ENCODE data around the gene LAMTOR2. TPM values are rescaled to one million over a fixed set of nuclear protein-coding genes. Genes with fewer than 3 reads are reported as not detected.

LAMTOR2 gene
- polyA plus RNA-seq, 1 donor from 2014 or later = 81.3 TPM

- Histone ChIP-seq H3K4me2 (ENCODE audit: low read length) (no peak overlapping the region), H3K4me3 (ENCODE audit: low read length) (no peak overlapping the region), H2AFZ (ENCODE audit: low read depth, low read length) (no peak overlapping the region), H3K9me2 (ENCODE audit: insufficient read depth, low read length) (no peaks in the 10 kb centered on the region), H3K9me3 (ENCODE audit: low read length) (no peaks in the 10 kb centered on the region), H3K79me2 (replicated peaks; ENCODE audit: insufficient read depth, low read length) (no peaks in the 10 kb centered on the region), H3K36me3 (ENCODE audit: insufficient read depth, low read length) (no peaks in the 10 kb centered on the region), H3F3A (ENCODE audit: insufficient read depth, low read length, poor library complexity, severe bottlenecking) (no peaks in the 10 kb centered on the region), H4K20me1 (ENCODE audit: insufficient read depth) (no peaks in the 10 kb centered on the region), H3K27me3 (ENCODE audit: insufficient read depth, low read depth, low read length) (no peaks in the 10 kb centered on the region), H3K27ac (ENCODE audit: low read length) (no peak overlapping the region), H3K9ac (ENCODE audit: low read length) (no peak overlapping the region)
- TF ChIP-seq EP300 (conservative IDR thresholded peaks at IDR 0.05; ENCODE audit: poor library complexity, severe bottlenecking) (no peak), RAD21 (conservative IDR thresholded peaks at IDR 0.05) (no peak), SMC3 (conservative IDR thresholded peaks at IDR 0.05; ENCODE audit: poor library complexity) (no peak), TAF1 (IDR thresholded peaks at IDR 0.05; ENCODE audit: low read depth) (no peak), EZH2 (IDR thresholded peaks at IDR 0.05; ENCODE audit: borderline replicate concordance, insufficient read depth, low read length, poor library complexity, severe bottlenecking) (no peak), CTCF (IDR thresholded peaks at IDR 0.05; ENCODE audit: poor library complexity, severe bottlenecking) (no peak), POLR2AphosphoS5 (IDR thresholded peaks at IDR 0.05) (no peak), MXI1 (conservative IDR thresholded peaks at IDR 0.05; ENCODE audit: poor library complexity, severe bottlenecking) (no peak), REST (IDR thresholded peaks at IDR 0.05; ENCODE audit: borderline replicate concordance) (no peak)
Observed at GRCh38 chr1:156012051-156012817, 42.3 kb upstream of the LAMTOR2 start.

GRCh38 chr1:156014829-156015228 lies 39.8 kb upstream of the LAMTOR2 start:
- Histone ChIP-seq H4K20me1 (ENCODE audit: insufficient read depth) (no peaks in the 10 kb centered on the region), H3K27ac (ENCODE audit: low read length) (no peak overlapping the region)

More at GRCh38 chr1:156014829-156015228, 39.8 kb upstream of the LAMTOR2 start:
- Histone ChIP-seq H3K4me3 (ENCODE audit: low read length) (no peak overlapping the region), H3K79me2 (replicated peaks; ENCODE audit: insufficient read depth, low read length) (peaks cover 14% of the 10 kb centered on the region), H2AFZ (ENCODE audit: low read depth, low read length) (no peak overlapping the region), H3K9me2 (ENCODE audit: insufficient read depth, low read length) (no peaks in the 10 kb centered on the region), H3K9me3 (ENCODE audit: low read length) (no peaks in the 10 kb centered on the region), H3K9ac (ENCODE audit: low read length) (no peak overlapping the region), H3K36me3 (ENCODE audit: insufficient read depth, low read length) (no peaks in the 10 kb centered on the region), H3K4me2 (ENCODE audit: low read length) (no peak overlapping the region), H3K27me3 (ENCODE audit: insufficient read depth, low read depth, low read length) (no peaks in the 10 kb centered on the region), H3F3A (ENCODE audit: insufficient read depth, low read length, poor library complexity, severe bottlenecking) (no peaks in the 10 kb centered on the region)
- no peak for TF ChIP-seq EZH2 (IDR thresholded peaks at IDR 0.05; ENCODE audit: borderline replicate concordance, insufficient read depth, low read length, poor library complexity, severe bottlenecking)
- no peak for TF ChIP-seq CTCF (IDR thresholded peaks at IDR 0.05; ENCODE audit: poor library complexity, severe bottlenecking)
- no peak for TF ChIP-seq SMC3 (conservative IDR thresholded peaks at IDR 0.05; ENCODE audit: poor library complexity)
- no peak for TF ChIP-seq POLR2AphosphoS5 (IDR thresholded peaks at IDR 0.05)
- TF ChIP-seq REST (IDR thresholded peaks at IDR 0.05; ENCODE audit: borderline replicate concordance) = no peak
- no peak for TF ChIP-seq RAD21 (conservative IDR thresholded peaks at IDR 0.05)
